K562 (cell line): ENCODE data around the gene DCST1. TPM values are rescaled to one million over a fixed set of nuclear protein-coding genes. Genes with fewer than 3 reads are reported as not detected.
A peak's percentile ranks its signal among the peaks of the same experiment; 100 is the strongest.

Source experiments
- ATAC-seq: fragments of 200-7000 bp; cut with Tn5 transposase; 3 replicates; pipeline ENCODE4 v1.9.1; 2020; ENCODE audit warnings: moderate library complexity
- BruUV-seq: library from RNA; stranded (reverse); fragments of 400-500 nt; replicated peaks from 2 replicates; lab custom pipeline; 2021; lab: Mats Ljungman, UMichigan
- CTCF ChIA-PET: fragments of 300-600 bp; formaldehyde crosslinking; extraction: SDS; loops from one replicate; lab custom pipeline; 2021; ENCODE audit warnings: low intra/inter-chr PET ratio; lab: Yijun Ruan, JAX
- POLR2A ChIA-PET: fragments of 300-600, 350-650 bp; sonication (Branson Sonifier 250); formaldehyde crosslinking; extraction: SDS; loops from one replicate; lab custom pipeline; 2021; ENCODE audit warnings: antibody characterized with exemption, inconsistent platforms; lab: Yijun Ruan, JAX
- DNase-seq, 4 experiments: peaks; one replicate each; pipeline versions ENCODE4 v3.0.0 to v3.0.0-alpha.2; 2011 to 2018; ENCODE audit warnings: low spot score in 3 of 4, mixed read lengths in 3 of 4; ENCODE audit errors: extremely low read depth in 1 of 4
- FAIRE-seq: peaks from 2 replicates; lab custom pipeline; 2011; peaks lifted over from hg19 to GRCh38; lab: Jason Lieb, UNC
- H2AFZ ChIP-seq: 2 replicates; pipeline ENCODE4 v1.6.0; 2011; ENCODE audit warnings: low read depth, low read length, control low read depth, inconsistent platforms
- H3K27ac ChIP-seq: fragments of 200-600 bp; 3 replicates; pipeline ENCODE4 v1.8.0; 2011; ENCODE audit warnings: low read depth, mild to moderate bottlenecking, control low read depth, inconsistent platforms, low read length, moderate library complexity, mixed read lengths; ENCODE audit errors: extremely low read depth
- H3K27me3 ChIP-seq, 2 experiments: fragments of 300-600 bp in 1 of 2; 2 replicates in 1 of 2; 3 replicates in 1 of 2; pipeline versions ENCODE4 v1.6.0 to v1.8.0; 2011; ENCODE audit warnings: inconsistent platforms in 2 of 2, low read length in 2 of 2, mild to moderate bottlenecking in 1 of 2, mixed read lengths in 1 of 2, moderate library complexity in 1 of 2; ENCODE audit not compliant: control insufficient read depth in 2 of 2, insufficient read depth in 2 of 2
- H3K36me3 ChIP-seq: fragments of 300-600 bp; 3 replicates; pipeline ENCODE4 v1.8.0; 2011; ENCODE audit warnings: mild to moderate bottlenecking, low read length, inconsistent platforms; ENCODE audit not compliant: control insufficient read depth, insufficient read depth
- H3K4me1 ChIP-seq, 2 experiments: fragments of 200-600 bp in 1 of 2; replicated peaks in 1 of 2; 2 replicates in 1 of 2; 3 replicates in 1 of 2; pipeline versions ENCODE4 v1.5.1 to v1.8.0; 2011; ENCODE audit warnings: inconsistent platforms in 2 of 2, low read length in 2 of 2, mild to moderate bottlenecking in 1 of 2, mixed read lengths in 1 of 2, moderate library complexity in 1 of 2; ENCODE audit not compliant: control insufficient read depth in 2 of 2, insufficient read depth in 2 of 2
- H3K4me2 ChIP-seq: 2 replicates; pipeline ENCODE4 v1.6.1; 2011; ENCODE audit warnings: low read length, control low read depth, inconsistent platforms, mixed read lengths; ENCODE audit not compliant: insufficient read depth
- H3K4me3 ChIP-seq: fragments of 200-600 bp; sonication (generic), shearing (Covaris generic); 2 replicates; pipeline ENCODE4 v1.5.1; 2016; ENCODE audit warnings: control low read depth, inconsistent platforms
- H3K79me2 ChIP-seq: fragments of 200-600 bp; 3 replicates; pipeline ENCODE4 v1.8.0; 2011; ENCODE audit warnings: low read length, inconsistent platforms; ENCODE audit not compliant: control insufficient read depth, insufficient read depth
- H3K9ac ChIP-seq, 2 experiments: 2 replicates each; pipeline versions ENCODE4 v1.6.0 to v1.6.1; 2011; ENCODE audit warnings: low read depth in 2 of 2, low read length in 2 of 2, control low read depth in 1 of 2, inconsistent platforms in 1 of 2, mild to moderate bottlenecking in 1 of 2, mixed read lengths in 1 of 2; ENCODE audit not compliant: insufficient read depth in 1 of 2
- H3K9me1 ChIP-seq: one replicate; pipeline ENCODE4 v1.6.0; 2011; ENCODE audit warnings: inconsistent platforms, mild to moderate bottlenecking, low read length, moderate library complexity; ENCODE audit not compliant: control insufficient read depth, insufficient read depth
- H3K9me3 ChIP-seq: replicated peaks from 2 replicates; pipeline ENCODE4 v1.5.1; 2011; ENCODE audit warnings: low read depth, low read length, inconsistent platforms; ENCODE audit not compliant: control insufficient read depth, insufficient read depth
- H4K20me1 ChIP-seq: replicated peaks from 2 replicates; pipeline ENCODE4 v1.6.1; 2011; ENCODE audit warnings: low read length, inconsistent platforms, mixed read lengths; ENCODE audit not compliant: control insufficient read depth, insufficient read depth
- AFF4 ChIP-seq: sonication (generic); formaldehyde crosslinking; IDR thresholded peaks from 2 replicates; pipeline ENCODE4 v1.8.0; 2023; ENCODE audit warnings: mild to moderate bottlenecking, missing genetic modification reagents
- CHD1 ChIP-seq: fragments of 200-600 bp; sonication (generic); IDR thresholded peaks from one replicate; pipeline ENCODE4 v1.6.1; 2012; ENCODE audit warnings: mild to moderate bottlenecking, moderate library complexity, low read length, inconsistent platforms
- CHD4 ChIP-seq: fragments of 200-600 bp; sonication (generic); IDR thresholded peaks from 3 replicates; pipeline ENCODE4 v1.6.1; 2012; ENCODE audit warnings: low read depth, mild to moderate bottlenecking, mixed read lengths, low read length, inconsistent platforms; ENCODE audit not compliant: insufficient read depth, insufficient replicate concordance, poor library complexity, severe bottlenecking
- IRF1 ChIP-seq: sonication (generic); formaldehyde crosslinking; IDR thresholded peaks from 2 replicates; pipeline ENCODE4 v1.8.0; 2022; ENCODE audit warnings: missing genetic modification reagents, mild to moderate bottlenecking, borderline replicate concordance
- NRF1 ChIP-seq, 2 experiments: fragments of 450-650 bp; IDR thresholded peaks in 1 of 2; conservative IDR thresholded peaks in 1 of 2; 2 replicates each; pipeline ENCODE4 v1.6.1; 2014; ENCODE audit warnings: mild to moderate bottlenecking in 2 of 2
- RBM15 ChIP-seq: fragments of 200-400 bp; formaldehyde crosslinking; IDR thresholded peaks from 2 replicates; pipeline ENCODE4 v1.6.1; 2018; ENCODE audit warnings: mild to moderate bottlenecking, low read length, moderate library complexity; ENCODE audit not compliant: insufficient read depth
- SIN3A ChIP-seq, 2 experiments: fragments of 150-350 bp in 1 of 2; IDR thresholded peaks; 2 replicates each; pipeline ENCODE4 v1.6.1; 2011 to 2016; ENCODE audit warnings: borderline replicate concordance in 2 of 2, low read depth in 2 of 2, low read length in 2 of 2, mild to moderate bottlenecking in 2 of 2, moderate library complexity in 2 of 2; ENCODE audit not compliant: control insufficient read depth in 1 of 2
- SMAD1 ChIP-seq: fragments of 150-350 bp; IDR thresholded peaks from 2 replicates; pipeline ENCODE4 v1.6.1; 2014; ENCODE audit warnings: low read length, low read depth; ENCODE audit not compliant: partially characterized antibody
- TAL1 ChIP-seq: fragments of 450-650 bp; IDR thresholded peaks from 2 replicates; pipeline ENCODE4 v1.6.1; 2016; ENCODE audit warnings: mild to moderate bottlenecking
- TEAD4 ChIP-seq, 2 experiments: sonication (generic) in 1 of 2; formaldehyde crosslinking in 1 of 2; IDR thresholded peaks; 2 replicates each; pipeline versions ENCODE4 v1.6.1 to v1.8.0; 2012 to 2022; ENCODE audit warnings: borderline replicate concordance in 1 of 2, inconsistent platforms in 1 of 2, low read length in 1 of 2, mild to moderate bottlenecking in 1 of 2, missing genetic modification reagents in 1 of 2
- ZNF197 ChIP-seq: fragments of 200-800 bp; sonication (Bioruptor generic); IDR thresholded peaks from 2 replicates; pipeline ENCODE4 v1.6.1; 2016; ENCODE audit warnings: low read depth, missing genetic modification characterization, missing compliant biosample characterization
- WGBS: fragments of 100-300 bp; shearing (Covaris generic); methylation state at CpG from one replicate; pipeline ENCODE4 v1.1.6; 2016; ENCODE audit warnings: low coverage, mixed read lengths; ENCODE audit not compliant: insufficient coverage; ENCODE audit errors: missing lambda C conversion rate; 5-methylcytosine and 5-hydroxymethylcytosine counted together
- in situ Hi-C: fragments of 300-500 bp; cut with MboI; formaldehyde crosslinking; loops from 4 replicates; pipeline ENCODE4 v1.15.0; 2018; ENCODE audit warnings: inconsistent platforms, mixed read lengths
- intact Hi-C: fragments of 100-400 bp; cut with micrococcal nuclease; formaldehyde crosslinking; loops from 2 replicates; pipeline ENCODE4 v1.14.2; 2022
- polyA plus RNA-seq, 8 experiments: library from polyadenylated mRNA; depleted of rRNA in 4 of 8; stranded (reverse) in 5 of 8; unstranded in 3 of 8; fragments of >200 nt; fragmentation: Nextera tagmentation in 2 of 8; fragmentation: Illumina TruSeq in 1 of 8; extraction: Ambion mirVana in 2 of 8; extraction: Trizol in 1 of 8; gene quantifications; 2 replicates each; pipeline versions ENCODE4 v1.2.1 to v1.2.3, GENCODE V29; 2011 to 2014; ENCODE audit warnings: inconsistent platforms in 1 of 8, missing spikeins in 1 of 8
- total RNA-seq, 7 experiments: library from RNA; depleted of rRNA in 6 of 7; stranded (reverse); fragments of >200 nt in 6 of 7; fragmentation: Illumina TruSeq in 2 of 7; extraction: Trizol in 2 of 7; gene quantifications; 2 replicates each; pipeline versions ENCODE4 v1.2.1 to v1.2.3, GENCODE V29; 2011 to 2021; ENCODE audit warnings: low replicate concordance in 1 of 7
- TF ChIP-seq, protein P1 (sequence below): sonication (generic); formaldehyde crosslinking; IDR thresholded peaks from 2 replicates; pipeline ENCODE4 v1.5.0; 2020; ENCODE audit warnings: missing genetic modification reagents

The DCST1 gene
- total and polyA plus RNA-seq, 9 of the 15 experiments (the other 6 are each of a cell fraction or from before 2014, with no cell fraction given) = not detected

DNA sequence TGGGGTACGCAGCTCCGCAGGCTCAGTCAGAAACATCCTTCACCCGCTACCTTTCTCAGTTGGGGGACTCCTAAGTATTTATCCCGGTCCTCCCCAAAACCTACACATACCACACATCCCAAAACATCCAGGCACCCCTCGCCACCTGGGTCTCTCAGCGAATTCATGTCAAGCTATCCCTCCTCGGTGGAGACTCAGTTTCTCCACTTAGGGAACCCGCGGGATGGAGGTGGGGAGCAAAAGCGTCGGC lies 32.3 kb upstream of the DCST1 start:
- Histone ChIP-seq H3K9ac (peak overlapping the region; percentile 89 to 96), H3K79me2 (peaks cover 45% of the 10 kb centered on the region), H3K27ac (peak overlapping the region; percentile 97), H2AFZ (peak overlapping the region; percentile 54; the same call in 1 of the 2 replicates), H3K9me3 (no peaks in the 10 kb centered on the region), H3K27me3 (no peaks in the 10 kb centered on the region), H3K4me2 (peak overlapping the region; percentile 98)
- FAIRE-seq (no peak), ATAC-seq (no peak)
- in situ Hi-C loops = no loop called here
- 0% methylated on average over 9 of the region's 11 CpGs for WGBS
- TF ChIP-seq ZNF197 (0 out of 2 replicates have a peak, but pooled peaks have one; percentile 16), SIN3A (IDR thresholded peaks at IDR 0.05; ENCODE audit: borderline replicate concordance in 2 of 2, control insufficient read depth in 1 of 2, low read depth in 2 of 2, low read length in 2 of 2) (peak in 1 of 2 experiments; percentile 29; a peak in 1 of 4 replicates), AFF4 (CRISPR knock-in tag) (peak; percentile 35; the same call in 1 of the 2 replicates), NRF1 (conservative IDR thresholded peaks at IDR 0.05 in 1 of 2, IDR thresholded peaks at IDR 0.05 in 1 of 2) (0 out of 4 replicates have a peak, but pooled peaks of 1 of the 2 experiments have one; percentile 5), TAL1 (no peak), RBM15 (no peak), TEAD4 (IDR thresholded peaks at IDR 0.05; ENCODE audit: low read length) (0 out of 2 replicates have a peak, but pooled peaks have one; percentile 9), TEAD4 (CRISPR knock-in tag; IDR thresholded peaks at IDR 0.05; ENCODE audit: borderline replicate concordance) (no peak), SMAD1 (no peak), CHD4 (peak; percentile 67), IRF1 (CRISPR knock-in tag) (0 out of 2 replicates have a peak, but pooled peaks have one; percentile 15), CHD1 (peak; percentile 75)
- TF ChIP-seq, protein P1, sequence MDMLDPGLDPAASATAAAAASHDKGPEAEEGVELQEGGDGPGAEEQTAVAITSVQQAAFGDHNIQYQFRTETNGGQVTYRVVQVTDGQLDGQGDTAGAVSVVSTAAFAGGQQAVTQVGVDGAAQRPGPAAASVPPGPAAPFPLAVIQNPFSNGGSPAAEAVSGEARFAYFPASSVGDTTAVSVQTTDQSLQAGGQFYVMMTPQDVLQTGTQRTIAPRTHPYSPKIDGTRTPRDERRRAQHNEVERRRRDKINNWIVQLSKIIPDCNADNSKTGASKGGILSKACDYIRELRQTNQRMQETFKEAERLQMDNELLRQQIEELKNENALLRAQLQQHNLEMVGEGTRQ (CRISPR knock-in tag) = no peak
- TF ChIP-seq, all 486 proteins: peak for 8
- BruUV-seq = no TSS peak
- Histone ChIP-seq H3K9me1 (no peaks in the 10 kb centered on the region), H3K36me3 (peaks cover 20% of the 10 kb centered on the region; the same call in 2 of the 3 replicates), H3K4me1 (peaks cover 32 to 65% of the 10 kb centered on the region in 2 experiments), H4K20me1 (peaks cover 3% of the 10 kb centered on the region; the same call in 1 of the 2 replicates), H3K4me3 (peak overlapping the region; percentile 71)
- intact Hi-C loops = loop anchor here (1.0 to 5.0 kb wide), 5 partner anchors 27 to 444 kb away; partner anchors contain the start of genes CKS1B, EFNA3, PYGO2 and UBE2Q1
- POLR2A ChIA-PET = interaction anchor here (0.6 to 1.7 kb wide), 13 partner anchors 9 to 1435 kb away, joined by 3 to 8 read pairs (median 3); partner anchors contain the start of gene PBXIP1
- DNase-seq = no peak
- CTCF ChIA-PET = interaction anchor here (1.3 to 1.6 kb wide), 2 partner anchors 16 to 40 kb away, joined by 6 read pairs; partner anchors contain the start of gene PYGO2
